H1 (cell line): ENCODE data around the gene NGEF. TPM values are rescaled to one million over a fixed set of nuclear protein-coding genes. Genes with fewer than 3 reads are reported as not detected.

ENCODE experiments used
- CTCF ChIA-PET: fragments of 300-600 bp; sonication (Branson Sonifier 250); formaldehyde crosslinking; loops from one replicate; lab custom pipeline; 2021; ENCODE audit not compliant: partially characterized antibody; lab: Charles Lee
- POLR2A ChIA-PET: fragments of 300-600 bp; sonication (Branson Sonifier 250); formaldehyde crosslinking; loops from one replicate; lab custom pipeline; 2021; ENCODE audit warnings: inconsistent platforms; ENCODE audit not compliant: partially characterized antibody; lab: Charles Lee
- DNase-seq, 2 experiments: peaks; one replicate each; pipeline versions ENCODE4 v3.0.0 to v3.0.0-alpha.2; 2010 to 2022; ENCODE audit warnings: low spot score in 2 of 2, low read depth in 1 of 2, mixed read lengths in 1 of 2
- FAIRE-seq: peaks from 2 replicates; lab custom pipeline; 2011; peaks lifted over from hg19 to GRCh38; lab: Jason Lieb, UNC
- H2AFZ ChIP-seq: 2 replicates; pipeline ENCODE4 v1.8.1; 2012; ENCODE audit warnings: low read length, inconsistent platforms
- H2AK5ac ChIP-seq: 2 replicates; pipeline ENCODE4 v1.6.1; 2013; ENCODE audit warnings: low read depth, low read length
- H2BK120ac ChIP-seq: replicated peaks from 2 replicates; pipeline ENCODE3; 2013; ENCODE audit warnings: low read depth, low read length, inconsistent platforms
- H2BK12ac ChIP-seq: 2 replicates; pipeline ENCODE4 v1.6.1; 2013; ENCODE audit warnings: low read depth, low read length
- H2BK15ac ChIP-seq: 2 replicates; pipeline ENCODE4 v1.6.1; 2013; ENCODE audit warnings: low read length
- H2BK20ac ChIP-seq: 2 replicates; pipeline ENCODE4 v1.6.1; 2013; ENCODE audit warnings: low read length
- H2BK5ac ChIP-seq: 2 replicates; pipeline ENCODE4 v1.6.1; 2013; ENCODE audit warnings: low read depth, low read length
- H3K14ac ChIP-seq: 2 replicates; pipeline ENCODE4 v1.6.1; 2013; ENCODE audit warnings: inconsistent platforms; ENCODE audit not compliant: insufficient read length
- H3K18ac ChIP-seq: 2 replicates; pipeline ENCODE4 v1.6.1; 2013; ENCODE audit warnings: low read length; ENCODE audit errors: extremely low read depth
- H3K23ac ChIP-seq: 2 replicates; pipeline ENCODE4 v1.6.1; 2013; ENCODE audit warnings: inconsistent platforms; ENCODE audit not compliant: insufficient read length
- H3K23me2 ChIP-seq: 2 replicates; pipeline ENCODE4 v1.6.1; 2013; ENCODE audit warnings: low read depth, low read length
- H3K27ac ChIP-seq: 2 replicates; pipeline ENCODE4 v1.6.1; 2011; ENCODE audit warnings: low read depth, low read length, inconsistent platforms
- H3K27me3 ChIP-seq, 4 experiments: replicated peaks in 1 of 4; 1 replicate in 1 of 4; 2 replicates in 3 of 4; pipeline versions ENCODE4 v1.6.1 to v1.8.1; 2011 to 2013; ENCODE audit warnings: low read length in 3 of 4, mild to moderate bottlenecking in 3 of 4, inconsistent platforms in 2 of 4, mixed read lengths in 2 of 4, moderate library complexity in 1 of 4; ENCODE audit not compliant: control insufficient read depth in 3 of 4, insufficient read depth in 3 of 4; ENCODE audit errors: extremely low read depth in 1 of 4
- H3K36me3 ChIP-seq, 4 experiments: 2 replicates each; pipeline versions ENCODE4 v1.6.1 to v1.8.1; 2011 to 2013; ENCODE audit warnings: mild to moderate bottlenecking in 4 of 4, low read length in 3 of 4, moderate library complexity in 2 of 4, control low read depth in 1 of 4, inconsistent platforms in 1 of 4; ENCODE audit not compliant: insufficient read depth in 4 of 4, control insufficient read depth in 2 of 4
- H3K4ac ChIP-seq: replicated peaks from 2 replicates; pipeline ENCODE3; 2013; ENCODE audit warnings: low read length, low read depth, mixed read lengths, inconsistent platforms; ENCODE audit not compliant: insufficient read length
- H3K4me1 ChIP-seq, 4 experiments: replicated peaks in 1 of 4; 1 replicate in 1 of 4; 2 replicates in 3 of 4; pipeline versions ENCODE4 v1.6.1 to v1.8.1; 2011 to 2013; ENCODE audit warnings: low read length in 3 of 4, inconsistent platforms in 2 of 4, mixed read lengths in 1 of 4; ENCODE audit not compliant: insufficient read depth in 4 of 4, control insufficient read depth in 3 of 4
- H3K4me2 ChIP-seq, 2 experiments: 2 replicates each; pipeline versions ENCODE4 v1.6.1 to v1.8.1; 2011 to 2013; ENCODE audit warnings: low read depth in 2 of 2, low read length in 2 of 2, control low read depth in 1 of 2, inconsistent platforms in 1 of 2, mild to moderate bottlenecking in 1 of 2; ENCODE audit not compliant: insufficient read depth in 1 of 2
- H3K4me3 ChIP-seq, 4 experiments: fragments of 200-600, 300-600 bp in 1 of 4; sonication (generic), shearing (Covaris generic), sonication (Bioruptor Twin) in 1 of 4; 2 replicates each; pipeline versions ENCODE4 v1.5.1 to v1.8.1; 2011 to 2016; ENCODE audit warnings: low read length in 4 of 4, low read depth in 3 of 4, control low read depth in 2 of 4, inconsistent platforms in 2 of 4, mild to moderate bottlenecking in 2 of 4, mixed read lengths in 1 of 4, moderate library complexity in 1 of 4; ENCODE audit not compliant: insufficient read depth in 2 of 4; ENCODE audit errors: extremely low read depth in 1 of 4
- H3K56ac ChIP-seq: replicated peaks from 2 replicates; pipeline ENCODE3; 2013; ENCODE audit warnings: low read depth, mild to moderate bottlenecking, mixed read lengths, low read length, inconsistent platforms; ENCODE audit not compliant: insufficient read length
- H3K79me1 ChIP-seq: 2 replicates; pipeline ENCODE4 v1.6.1; 2013; ENCODE audit warnings: low read depth, low read length, control low read depth
- H3K79me2 ChIP-seq, 2 experiments: 2 replicates each; pipeline versions ENCODE4 v1.6.1 to v1.8.1; 2012 to 2013; ENCODE audit warnings: low read length in 2 of 2, mild to moderate bottlenecking in 2 of 2, inconsistent platforms in 1 of 2; ENCODE audit not compliant: insufficient read depth in 2 of 2, control insufficient read depth in 1 of 2
- H3K9ac ChIP-seq, 4 experiments: replicated peaks in 1 of 4; 1 replicate in 1 of 4; 2 replicates in 3 of 4; pipeline versions ENCODE4 v1.6.1 to v1.8.1; 2011 to 2013; ENCODE audit warnings: low read depth in 3 of 4, low read length in 3 of 4, control low read depth in 2 of 4, mild to moderate bottlenecking in 2 of 4, moderate library complexity in 2 of 4, inconsistent platforms in 1 of 4; ENCODE audit errors: extremely low read depth in 1 of 4
- H3K9me3 ChIP-seq, 2 experiments: 2 replicates each; pipeline versions ENCODE4 v1.6.1 to v1.8.1; 2012 to 2013; ENCODE audit warnings: mild to moderate bottlenecking in 2 of 2, moderate library complexity in 2 of 2, control low read depth in 1 of 2, inconsistent platforms in 1 of 2, low read depth in 1 of 2, low read length in 1 of 2, mixed read lengths in 1 of 2; ENCODE audit not compliant: insufficient read depth in 2 of 2
- H4K20me1 ChIP-seq, 2 experiments: replicated peaks in 1 of 2; 2 replicates each; pipeline versions ENCODE3 to v1.8.1; 2011 to 2013; ENCODE audit warnings: inconsistent platforms in 2 of 2, low read length in 2 of 2, mild to moderate bottlenecking in 1 of 2; ENCODE audit not compliant: insufficient read depth in 2 of 2, control insufficient read depth in 1 of 2
- H4K5ac ChIP-seq: 2 replicates; pipeline ENCODE4 v1.6.1; 2013; ENCODE audit warnings: low read length, low read depth, mixed read lengths, inconsistent platforms; ENCODE audit not compliant: insufficient read length
- H4K8ac ChIP-seq: 2 replicates; pipeline ENCODE4 v1.8.0; 2013; ENCODE audit warnings: mild to moderate bottlenecking, moderate library complexity, low read length, inconsistent platforms; ENCODE audit not compliant: insufficient read depth; ENCODE audit errors: extremely low read depth
- H4K91ac ChIP-seq: replicated peaks from 2 replicates; pipeline ENCODE3; 2013; ENCODE audit warnings: low read length, mixed read lengths, inconsistent platforms; ENCODE audit not compliant: insufficient read length
- HDAC6 ChIP-seq: IDR thresholded peaks from one replicate; pipeline ENCODE4 v1.7.1; 2012; ENCODE audit warnings: low read depth, mild to moderate bottlenecking, inconsistent platforms, low read length, moderate library complexity
- WGBS, 2 experiments: shearing (Covaris generic) in 1 of 2; methylation state at CpG; one replicate each; pipeline versions ENCODE4 v1.1.6 to v1.1.7; 2013 to 2015; ENCODE audit warnings: low lambda C conversion rate in 2 of 2, mixed read lengths in 2 of 2, inconsistent platforms in 1 of 2, low coverage in 1 of 2, missing lambda C conversion rate in 1 of 2; ENCODE audit not compliant: insufficient replicate concordance in 2 of 2, insufficient coverage in 1 of 2, insufficient read length in 1 of 2; ENCODE audit errors: extremely low coverage in 1 of 2, missing lambda C conversion rate in 1 of 2; 5-methylcytosine and 5-hydroxymethylcytosine counted together
- polyA plus RNA-seq, 7 experiments: library from polyadenylated mRNA; depleted of rRNA in 3 of 7; stranded (reverse) in 5 of 7; unstranded in 2 of 7; fragments of >200 nt in 5 of 7; fragments of 200-250 nt in 2 of 7; gene quantifications; 1 replicate in 5 of 7; 2 replicates in 1 of 7; 4 replicates in 1 of 7; pipeline versions ENCODE4 v1.2.1 to v1.2.3, GENCODE V29; 2011 to 2013; ENCODE audit warnings: missing spikeins in 2 of 7, mixed read lengths in 2 of 7
- total RNA-seq: library from RNA; stranded (reverse); fragmentation: NEBNext Ultra II Directional; extraction: Animal tissue kit (Norgen Biotek cat#: 25700); gene quantifications from 2 replicates; pipeline ENCODE4 v1.2.1, GENCODE V29; 2021

Gene NGEF
- total and polyA plus RNA-seq, 2 of the 8 experiments (the other 6 are each of a cell fraction or from before 2014, with no cell fraction given) = 2.7 to 3.2 TPM

DNA sequence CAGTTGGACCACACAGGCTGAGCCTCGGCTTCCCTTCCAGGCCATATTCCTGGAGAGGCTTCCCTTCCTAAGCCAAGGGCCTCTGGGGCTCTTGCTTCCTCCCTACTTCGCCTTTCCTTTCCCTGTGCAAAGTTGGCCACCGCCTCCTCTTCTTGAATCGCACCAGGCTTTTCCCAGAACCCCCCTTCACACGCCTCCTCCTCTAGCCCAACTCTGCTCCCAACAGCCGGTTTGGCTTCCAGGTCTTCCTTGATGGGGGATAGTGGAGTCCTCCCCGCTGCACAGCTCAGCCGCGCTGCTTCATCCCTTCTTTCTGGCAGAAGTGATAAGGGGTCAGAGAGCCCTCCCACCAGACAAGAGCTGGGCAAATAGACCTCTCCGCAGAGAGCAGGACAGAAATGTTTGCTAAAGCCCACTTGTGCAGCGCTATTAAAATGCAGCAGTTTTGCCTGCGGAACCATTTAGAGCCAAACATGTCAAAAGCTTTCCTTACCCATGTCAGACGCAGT, 86.6 kb downstream of the NGEF start:
- Histone ChIP-seq H4K8ac (no peak overlapping the region), H3K9ac (no peak overlapping the region), H2AFZ (no peak overlapping the region), H3K27me3 (peaks cover 25 to 53% (median 49%) of the 10 kb centered on the region in 4 experiments), H3K4ac (peak overlapping the region; percentile 60), H3K23ac (no peak overlapping the region), H4K5ac (no peak overlapping the region), H3K23me2 (peaks cover 11% of the 10 kb centered on the region; the same call in 1 of the 2 replicates), H3K4me3 (peak overlapping the region; percentile 16 to 61 (median 29); a peak in 5 of 8 replicates), H2AK5ac (no peak overlapping the region), H3K18ac (peak overlapping the region; percentile 32; the same call in 1 of the 2 replicates), H3K27ac (no peak overlapping the region), H3K79me1 (no peaks in the 10 kb centered on the region), H3K9me3 (no peaks in the 10 kb centered on the region), H3K14ac (no peak overlapping the region), H3K4me2 (peak overlapping the region; percentile 74 to 85), H2BK5ac (no peak overlapping the region), H3K4me1 (peaks cover 4 to 22% (median 6%) of the 10 kb centered on the region in 4 experiments), H2BK20ac (0 out of 2 replicates have a peak overlapping the region, but pooled peaks have one; percentile 32), H3K79me2 (no peaks in the 10 kb centered on the region), H3K56ac (no peak overlapping the region), H2BK12ac (no peak overlapping the region), H3K36me3 (peaks cover 0 to 6% (median 0%) of the 10 kb centered on the region in 4 experiments; a peak in 1 of 8 replicates), H4K20me1 (no peaks in the 10 kb centered on the region), H2BK120ac (no peak overlapping the region), H4K91ac (no peak overlapping the region), H2BK15ac (no peak overlapping the region)
- DNase-seq = peak in 1 of 2 experiments; percentile 56
- POLR2A ChIA-PET = interaction anchor here (0.7 to 1.1 kb wide), 2 partner anchors 57 to 126 kb away, joined by 3 read pairs; no protein-coding TSS in a partner anchor
- WGBS, 2 experiments = 37% methylated on average over 13 of the region's 13 CpGs; no CpG with 5 or more reads in 1 of the 2 experiments
- CTCF ChIA-PET = interaction anchor here (0.6 to 2.2 kb wide), 3 partner anchors 33 to 306 kb away, joined by 3 to 7 read pairs (median 4); no protein-coding TSS in a partner anchor
- FAIRE-seq = no peak
- no peak for TF ChIP-seq HDAC6
